ENCODE measurements around the gene DOCK2.

- TF ChIP-seq, protein P1, sequence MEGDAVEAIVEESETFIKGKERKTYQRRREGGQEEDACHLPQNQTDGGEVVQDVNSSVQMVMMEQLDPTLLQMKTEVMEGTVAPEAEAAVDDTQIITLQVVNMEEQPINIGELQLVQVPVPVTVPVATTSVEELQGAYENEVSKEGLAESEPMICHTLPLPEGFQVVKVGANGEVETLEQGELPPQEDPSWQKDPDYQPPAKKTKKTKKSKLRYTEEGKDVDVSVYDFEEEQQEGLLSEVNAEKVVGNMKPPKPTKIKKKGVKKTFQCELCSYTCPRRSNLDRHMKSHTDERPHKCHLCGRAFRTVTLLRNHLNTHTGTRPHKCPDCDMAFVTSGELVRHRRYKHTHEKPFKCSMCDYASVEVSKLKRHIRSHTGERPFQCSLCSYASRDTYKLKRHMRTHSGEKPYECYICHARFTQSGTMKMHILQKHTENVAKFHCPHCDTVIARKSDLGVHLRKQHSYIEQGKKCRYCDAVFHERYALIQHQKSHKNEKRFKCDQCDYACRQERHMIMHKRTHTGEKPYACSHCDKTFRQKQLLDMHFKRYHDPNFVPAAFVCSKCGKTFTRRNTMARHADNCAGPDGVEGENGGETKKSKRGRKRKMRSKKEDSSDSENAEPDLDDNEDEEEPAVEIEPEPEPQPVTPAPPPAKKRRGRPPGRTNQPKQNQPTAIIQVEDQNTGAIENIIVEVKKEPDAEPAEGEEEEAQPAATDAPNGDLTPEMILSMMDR (IDR thresholded peaks at IDR 0.05) = no peak
- TF ChIP-seq POLR2AphosphoS5 (IDR thresholded peaks at IDR 0.05) (no peak), POLR2A (IDR thresholded peaks at IDR 0.05) (no peak)
These were observed 267.9 kb downstream of the DOCK2 start for GRCh38 chr5:169905017-169905416.
